Muscle of arm (tissue), 12 donors: ENCODE measurements around the gene HTRA2. TPM values are rescaled to one million over a fixed set of nuclear protein-coding genes. Genes with fewer than 3 reads are reported as not detected.
"Not testable (repeated sequence)": the region's sequence is repeated elsewhere in the genome, so short reads cannot be mapped to it uniquely, and the experiment has no call there.

Source experiments
- DNase-seq: peaks from one replicate; pipeline ENCODE4 v3.0.0-alpha.2; 2013
- polyA plus RNA-seq, 12 donors: library from polyadenylated mRNA; unstranded; fragments of 120-200 nt; gene quantifications; one replicate each; pipeline ENCODE4 v1.2.1, GENCODE V29; 2013; ENCODE audit not compliant: insufficient read length in 12 of 12

Gene HTRA2
- polyA plus RNA-seq, 12 donors = 20.1 to 30.4 (median 27.9) TPM; not detected in 1

DNA sequence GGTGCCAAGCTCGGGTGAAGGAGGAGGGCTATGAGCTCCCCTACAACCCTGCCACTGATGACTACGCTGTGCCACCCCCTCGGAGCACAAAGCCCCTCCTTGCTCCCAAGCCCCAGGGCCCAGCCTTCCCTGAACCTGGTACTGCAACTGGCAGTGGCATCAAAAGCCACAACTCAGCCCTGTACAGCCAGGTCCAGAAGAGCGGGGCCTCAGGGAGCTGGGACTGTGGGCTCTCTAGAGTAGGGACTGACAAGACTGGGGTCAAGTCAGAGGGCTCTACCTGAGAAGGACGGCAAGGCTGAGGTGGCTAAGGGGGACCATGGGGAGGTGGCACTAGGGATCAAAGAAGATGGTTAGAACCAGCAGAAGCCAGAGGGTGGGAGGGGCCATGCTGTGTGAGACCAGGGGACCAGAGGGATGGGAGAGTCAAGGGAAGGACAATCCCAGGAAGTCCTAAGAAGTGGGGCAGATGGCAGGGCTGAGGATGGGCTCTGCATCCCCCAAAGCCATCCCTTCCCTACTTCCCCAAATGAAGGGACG, 27.2 kb downstream of the HTRA2 start:
- DNase-seq = no peak

DNA sequence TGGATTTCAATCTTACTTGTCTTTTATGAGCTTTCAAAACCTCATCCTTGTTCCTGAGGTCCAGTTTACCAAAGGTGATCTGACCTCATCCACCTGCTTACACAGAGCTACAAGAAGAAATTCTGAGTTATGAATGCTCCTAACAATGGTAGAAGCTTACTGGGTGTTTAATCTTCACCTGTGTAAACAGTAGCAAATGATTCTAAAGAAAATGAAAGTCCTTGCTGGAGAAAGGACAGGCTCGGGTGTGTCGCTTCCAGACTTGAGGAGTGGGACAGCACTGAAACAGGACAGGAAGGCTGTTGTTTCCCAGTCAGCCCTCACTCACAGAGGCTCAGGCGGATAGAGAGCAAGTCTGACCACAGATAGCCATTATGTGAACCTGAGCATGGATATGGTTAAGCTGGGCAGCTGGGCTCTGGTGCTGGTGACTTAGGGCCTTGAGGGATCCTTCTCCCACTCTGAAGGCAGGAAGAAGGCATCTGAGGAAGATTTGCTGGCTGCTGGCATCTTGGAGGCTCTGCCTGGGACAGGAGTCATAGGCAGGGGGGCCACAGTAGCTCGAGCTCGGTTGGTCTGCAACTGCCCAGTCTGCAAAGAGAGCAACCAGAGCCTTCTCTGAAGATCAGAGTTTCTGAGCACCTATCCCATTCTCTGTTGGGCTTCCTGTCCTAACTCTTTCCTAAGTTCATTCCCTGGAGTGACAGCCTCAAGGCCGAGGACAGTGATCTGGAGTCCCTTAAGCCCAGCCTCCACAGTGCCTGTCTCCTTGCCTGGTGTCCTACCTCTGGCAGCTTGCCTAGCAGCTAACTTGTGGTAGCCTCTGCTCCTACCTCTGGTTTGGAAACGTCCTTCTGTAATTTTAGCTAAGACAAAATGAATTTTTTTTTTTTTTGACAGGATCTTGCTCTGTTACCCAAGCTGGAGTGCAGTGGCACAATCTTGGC, 28.8 kb downstream of the HTRA2 start:
- DNase-seq = no peak

DNA sequence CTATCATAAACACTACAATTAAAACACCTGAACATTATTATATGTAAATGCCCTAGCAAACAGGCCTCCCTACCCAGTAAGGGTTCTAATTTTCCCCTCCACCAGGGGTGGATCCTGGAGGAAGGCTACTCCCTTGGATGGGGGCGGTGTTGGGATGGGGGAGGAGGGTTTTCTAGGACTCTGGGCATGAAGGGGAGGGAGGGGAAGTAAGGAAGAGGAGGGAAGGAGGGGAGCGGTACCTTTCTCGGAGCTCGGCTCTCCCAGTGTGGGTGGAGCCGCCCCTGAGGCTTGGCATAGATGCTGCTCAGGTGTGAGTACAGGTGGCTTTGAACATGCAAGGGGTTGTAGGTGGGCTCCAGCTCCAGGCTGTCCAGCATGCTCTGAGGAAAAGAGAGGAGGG, 30.2 kb downstream of the HTRA2 start:
- DNase-seq = no peak

DNA sequence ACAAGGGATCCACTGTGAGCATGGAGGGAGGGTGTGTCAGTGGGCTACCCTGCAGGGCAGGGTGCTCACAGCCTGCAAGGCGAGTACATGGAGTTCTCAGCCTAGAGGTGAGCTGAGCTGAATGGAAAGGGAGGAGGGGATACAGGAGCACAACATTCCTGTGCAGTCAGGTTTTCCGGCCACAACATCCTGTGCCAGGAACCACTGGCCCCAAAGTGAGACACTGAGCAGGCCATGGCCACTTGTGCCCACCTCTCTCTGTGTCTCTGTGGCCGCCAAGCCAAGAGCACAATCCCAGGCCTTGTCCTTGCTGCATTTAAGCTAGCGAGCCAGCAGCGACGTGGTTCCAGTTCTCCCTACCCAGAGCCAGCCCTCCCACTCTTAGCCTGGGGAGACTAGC, 30.9 kb downstream of the HTRA2 start:
- DNase-seq = no peak

DNA sequence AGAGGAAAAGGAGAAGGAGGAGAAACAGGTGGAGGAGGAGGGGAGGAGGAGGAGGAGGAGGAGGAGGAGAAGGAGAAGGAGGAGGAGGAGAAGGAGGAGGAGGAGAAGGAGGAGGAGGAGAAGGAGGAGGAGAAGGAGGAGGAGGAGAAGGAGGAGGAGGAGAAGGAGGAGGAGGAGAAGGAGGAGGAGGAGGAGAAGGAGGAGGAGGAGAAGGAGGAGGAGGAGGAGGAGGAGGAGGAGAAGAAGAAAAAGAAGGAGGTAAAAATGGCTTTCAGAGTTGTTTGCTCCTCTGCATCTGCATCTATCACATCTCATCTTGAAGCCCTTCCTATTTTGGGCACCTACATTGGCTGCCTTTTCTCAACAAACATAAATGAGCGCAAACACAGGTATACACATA, 31.3 kb downstream of the HTRA2 start:
- not testable (repeated sequence) for DNase-seq

DNA sequence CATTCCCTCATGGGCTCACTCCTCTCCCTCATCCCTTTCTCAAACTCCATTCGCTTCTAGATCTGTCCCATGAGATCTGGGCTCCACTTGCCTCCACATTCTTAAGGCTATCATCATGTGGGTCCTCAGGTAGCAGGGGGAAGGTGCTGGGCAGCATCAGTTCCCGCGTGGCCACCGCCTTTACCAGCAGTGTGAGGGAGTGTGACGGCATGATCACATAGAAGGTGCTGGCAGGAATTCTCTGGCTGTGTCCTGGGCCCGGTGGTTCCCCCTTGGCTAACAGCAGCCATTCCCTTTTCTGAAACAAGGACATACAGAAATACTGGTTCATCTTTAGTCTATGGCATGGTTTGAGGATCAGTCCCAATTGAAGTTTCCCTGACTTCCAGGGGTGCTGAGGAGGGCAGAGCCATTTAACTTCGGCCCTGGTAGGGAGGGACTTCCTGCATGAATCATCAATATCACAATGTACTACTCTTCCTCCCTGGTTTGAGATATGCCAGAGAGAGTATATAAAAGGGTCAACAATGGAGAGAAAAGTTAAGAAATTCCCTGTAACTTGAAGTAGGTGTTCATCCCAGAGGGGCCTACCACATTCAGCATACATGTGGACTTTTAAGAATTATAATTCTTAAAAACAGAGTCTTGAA, 32.5 kb downstream of the HTRA2 start:
- DNase-seq = no peak

DNA sequence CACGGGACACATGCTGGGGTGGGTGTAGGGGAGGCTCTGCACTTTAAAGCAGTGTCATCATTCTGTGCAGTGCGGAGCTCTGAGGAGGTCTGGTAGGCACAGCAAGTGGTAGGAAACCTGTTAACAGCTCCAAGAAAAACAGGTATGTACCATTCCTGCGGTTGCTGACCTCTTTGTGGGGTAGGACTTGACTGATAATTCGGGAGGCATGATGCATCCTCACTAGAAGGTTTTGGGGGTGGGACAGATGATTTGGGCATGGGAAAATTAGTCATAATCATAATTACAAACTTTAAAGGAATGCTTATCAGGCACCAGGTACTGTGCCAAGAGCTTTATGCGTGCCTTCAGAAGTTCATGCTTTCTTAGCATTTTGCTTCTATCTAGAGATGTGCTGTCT, 34.5 kb downstream of the HTRA2 start:
- DNase-seq = no peak

DNA sequence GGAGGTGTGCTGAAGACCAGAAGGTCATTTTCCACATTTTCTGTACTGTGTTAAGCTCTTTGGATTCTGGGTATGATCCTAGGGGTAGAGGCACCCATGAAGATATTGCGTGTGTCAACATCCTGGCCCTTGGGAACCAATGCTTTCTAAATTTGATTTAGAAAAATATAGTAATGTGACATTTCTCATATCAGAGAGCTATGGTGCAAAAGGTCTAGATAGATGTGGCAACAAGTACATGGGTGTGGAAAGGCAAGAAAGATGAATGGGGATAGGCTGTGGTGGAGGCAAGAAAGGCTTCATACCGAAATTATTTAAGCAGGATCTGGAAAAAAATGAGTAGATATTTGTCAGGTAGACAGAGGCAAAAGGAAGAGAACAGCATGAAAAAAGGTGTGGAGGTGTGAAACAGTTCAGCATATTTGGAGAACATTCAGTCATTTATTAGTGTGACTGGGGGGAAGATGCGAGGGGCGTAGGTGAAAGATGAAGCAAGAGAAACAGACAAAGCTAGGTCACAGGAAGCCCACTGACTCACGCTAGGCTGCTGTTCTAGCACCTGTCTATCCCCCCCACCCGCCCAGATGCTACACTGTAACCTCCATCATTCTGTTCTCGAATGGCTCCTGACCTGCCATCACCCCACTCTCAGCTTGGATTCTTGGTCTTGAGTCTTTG, 36.5 kb downstream of the HTRA2 start:
- no peak for DNase-seq

DNA sequence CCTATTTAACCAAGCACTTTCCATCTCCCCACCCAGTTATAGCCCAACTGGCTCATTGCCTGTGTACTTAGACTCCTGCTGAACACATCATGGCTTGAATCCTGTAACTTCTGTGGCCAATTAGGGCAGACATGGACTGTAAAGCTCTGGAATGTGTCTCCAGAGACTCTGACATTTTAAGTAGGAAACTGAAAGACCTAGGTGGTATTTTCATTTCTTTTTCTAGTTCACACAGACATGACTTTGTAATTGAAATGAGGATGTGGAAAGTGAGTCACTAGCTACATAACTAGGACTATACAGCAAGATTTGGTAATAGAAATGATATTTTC, 37.0 kb downstream of the HTRA2 start:
- DNase-seq = no peak

DNA sequence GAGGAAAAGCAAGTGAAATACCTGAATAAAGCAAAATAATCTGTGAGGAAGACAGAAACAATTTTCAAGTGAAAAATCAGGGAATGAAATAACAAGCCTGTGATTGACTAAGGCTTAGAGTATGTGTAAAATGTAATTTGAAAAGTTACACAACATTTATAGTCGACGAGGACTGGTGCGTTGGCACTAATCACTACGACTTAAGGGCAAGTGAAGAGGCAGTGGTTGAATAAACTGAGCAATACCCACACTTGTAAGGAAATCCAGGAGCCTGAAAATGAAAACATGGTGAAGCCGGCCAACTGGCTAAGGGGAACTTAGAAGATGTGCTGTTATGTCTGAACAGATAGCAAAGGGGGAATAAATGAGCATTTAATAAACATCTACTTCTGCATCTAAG, 38.1 kb downstream of the HTRA2 start:
- no peak for DNase-seq

DNA sequence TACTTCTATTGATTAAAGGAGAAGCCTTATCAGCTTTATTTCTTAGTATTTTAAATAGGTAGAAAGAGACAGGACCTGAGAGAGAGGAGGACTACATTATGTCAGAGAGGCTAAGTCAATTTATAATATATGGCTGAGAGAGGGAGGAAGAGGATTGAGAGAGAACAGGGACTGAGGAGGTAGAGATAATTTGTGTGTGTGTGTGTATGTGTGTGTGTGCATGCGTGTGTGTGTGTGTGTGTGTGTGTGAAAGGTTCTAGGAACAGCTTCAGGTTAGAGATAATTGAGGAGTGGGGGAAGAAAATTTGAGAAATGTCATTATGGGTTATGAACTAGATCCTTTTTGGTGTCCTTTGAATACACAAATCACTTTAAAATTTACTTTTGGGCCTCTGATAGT, 40.0 kb downstream of the HTRA2 start:
- DNase-seq = no peak

DNA sequence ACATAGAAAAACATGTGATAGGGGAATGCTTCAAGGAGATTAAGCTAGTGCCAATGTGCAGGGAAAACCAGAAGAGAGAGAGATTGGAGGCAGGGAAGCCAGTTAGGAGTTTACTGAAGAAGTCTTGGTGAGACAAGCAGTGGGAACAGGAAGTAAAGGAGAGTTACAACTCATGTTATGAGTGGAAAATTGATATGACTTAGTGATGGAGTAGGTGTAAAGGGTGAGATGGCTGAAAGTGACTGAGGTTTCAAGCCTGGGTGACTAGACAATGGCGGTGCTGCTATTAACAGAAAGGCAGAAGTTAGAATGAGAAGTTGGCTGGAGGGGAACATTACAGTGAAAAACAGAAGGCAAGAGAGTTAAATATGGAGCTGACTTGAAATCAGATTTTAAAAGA, 41.3 kb downstream of the HTRA2 start:
- DNase-seq = no peak

DNA sequence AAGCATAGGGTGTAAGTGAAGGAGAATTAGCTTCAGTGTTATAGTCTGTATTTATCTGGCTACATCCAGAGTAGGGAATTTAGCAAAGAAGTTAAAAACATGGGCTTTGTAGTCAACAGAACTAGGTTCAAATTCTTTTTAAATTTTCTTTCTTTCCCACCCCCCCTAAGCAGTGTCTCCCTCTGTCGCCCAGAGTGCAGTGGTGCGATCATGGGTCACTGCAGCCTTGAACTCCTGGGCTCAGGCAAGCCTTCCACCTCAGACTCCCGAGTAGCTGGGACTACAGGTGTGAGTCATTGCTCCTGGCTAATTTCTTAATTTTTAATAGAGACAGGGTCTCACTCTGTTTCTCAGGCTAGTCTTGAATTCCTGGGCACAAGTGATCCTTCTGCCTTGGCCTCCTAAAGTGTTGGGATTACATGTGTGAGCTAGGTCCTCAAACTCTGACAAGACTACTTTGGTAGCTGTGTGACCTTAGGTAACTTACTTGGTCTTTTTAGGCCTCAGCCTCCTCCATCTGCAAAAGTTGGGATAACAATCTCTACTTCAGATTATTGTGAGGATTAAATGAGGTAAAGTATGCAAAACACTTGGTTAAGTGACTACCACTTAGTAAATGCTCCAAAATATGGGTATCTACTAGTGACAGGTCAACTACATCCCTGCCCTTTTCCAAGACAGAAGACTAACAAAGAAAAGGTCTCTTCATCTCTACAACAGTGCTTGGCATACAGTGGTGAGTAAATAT, 42.6 kb downstream of the HTRA2 start:
- DNase-seq = no peak

DNA sequence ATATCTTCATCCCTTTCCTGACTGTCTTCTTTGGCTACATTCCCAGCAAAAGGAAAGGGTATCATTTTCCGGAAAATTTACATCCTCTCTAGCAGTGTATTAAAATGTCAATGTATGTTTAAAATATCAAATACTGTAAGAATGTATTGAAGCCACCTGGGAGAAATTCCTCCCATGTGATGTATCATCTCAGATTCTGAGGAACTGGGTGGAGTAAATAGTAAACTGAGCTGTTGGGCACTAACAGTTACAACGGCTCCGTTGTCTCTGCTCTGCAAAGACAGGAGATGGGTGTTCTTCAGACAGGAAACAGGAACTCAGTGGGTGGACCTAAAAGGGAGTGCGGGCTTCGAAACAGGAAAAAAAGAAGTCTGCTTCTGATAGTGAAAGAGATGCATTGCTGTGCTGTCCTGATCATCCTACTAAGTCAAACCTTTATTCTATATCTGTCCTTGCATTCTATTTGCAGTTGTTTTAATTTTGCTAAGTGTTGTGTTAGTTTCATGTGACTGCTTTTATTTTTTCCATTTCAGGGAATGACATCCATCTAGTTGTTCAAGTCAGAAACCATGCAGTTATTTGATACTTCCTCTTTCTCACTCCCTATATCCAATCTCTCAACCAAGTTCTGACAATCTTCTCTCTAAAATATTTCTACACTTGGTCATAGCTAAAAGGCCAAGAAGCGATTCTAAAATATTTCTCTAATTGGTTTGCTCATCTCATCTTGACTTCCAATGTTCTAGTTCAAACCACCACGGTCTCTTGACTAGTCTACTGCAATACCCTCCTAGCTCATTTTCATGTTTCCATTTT, 44.2 kb downstream of the HTRA2 start:
- no peak for DNase-seq

DNA sequence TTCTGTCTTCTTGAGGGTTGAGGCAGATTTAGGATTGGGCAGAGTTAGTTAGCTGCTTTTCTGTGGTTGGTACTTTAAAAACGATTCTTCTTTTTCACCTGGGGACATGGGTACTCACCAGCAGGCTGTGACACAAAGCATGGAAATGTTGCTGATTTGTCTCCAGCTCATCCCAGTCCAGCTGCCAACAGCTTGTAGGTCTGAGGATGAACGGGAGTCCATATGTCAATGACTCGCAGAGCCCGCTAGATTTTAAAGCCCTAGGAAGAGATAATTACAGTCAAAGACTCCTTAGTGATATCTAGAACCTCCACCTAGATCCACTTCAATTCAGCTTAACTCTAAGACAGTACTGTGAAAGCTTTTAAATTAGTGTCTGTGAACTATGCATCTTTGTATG, 45.6 kb downstream of the HTRA2 start:
- no peak for DNase-seq

DNA sequence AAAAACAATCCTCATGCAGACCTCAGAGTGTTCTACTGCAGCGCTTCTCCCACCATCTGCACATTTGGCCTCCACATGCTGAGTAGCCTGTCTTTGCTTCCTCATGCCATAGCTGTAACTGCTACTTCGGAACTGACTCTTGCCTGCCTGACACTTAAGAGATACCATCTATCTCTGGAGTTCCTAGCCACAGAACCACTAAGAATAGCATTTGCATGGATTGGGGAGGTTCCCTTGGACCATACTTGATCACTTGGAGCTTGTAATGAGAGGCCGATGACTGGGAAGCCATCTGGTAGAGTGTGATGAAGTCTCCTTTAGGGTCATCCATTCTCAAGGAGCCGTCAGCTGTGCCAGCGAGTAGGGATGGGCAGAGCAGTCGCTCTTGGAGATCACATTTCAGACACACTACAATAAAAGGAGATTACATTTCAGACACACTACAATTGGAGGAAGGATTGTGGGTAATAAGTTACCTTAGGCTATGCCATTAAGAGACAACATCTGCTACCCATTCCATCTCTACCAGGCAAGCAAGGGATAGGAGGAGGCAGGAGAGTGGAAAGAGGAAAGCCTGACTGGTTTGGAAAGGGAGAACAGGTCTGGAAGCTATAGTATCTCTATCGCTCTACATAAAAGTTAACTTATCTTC, 46.6 kb downstream of the HTRA2 start:
- no peak for DNase-seq

DNA sequence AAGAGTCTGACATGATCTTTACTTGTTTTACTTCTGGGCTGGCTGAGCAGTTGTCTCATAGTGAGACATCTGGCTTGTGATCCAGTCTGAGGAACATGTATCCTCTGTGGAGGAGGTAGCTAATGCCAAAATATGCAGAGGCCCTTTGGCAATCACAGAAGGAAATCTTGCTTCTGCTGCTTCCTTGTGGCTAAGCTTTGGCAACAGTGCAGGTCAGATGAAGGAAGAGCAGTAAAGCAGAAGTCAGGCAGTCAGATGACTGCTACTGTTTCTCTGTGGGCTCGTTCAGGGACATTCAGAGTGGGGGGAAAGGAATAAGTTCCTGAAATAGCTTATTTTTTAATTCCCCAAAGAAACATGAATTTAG, 47.1 kb downstream of the HTRA2 start:
- peak; percentile 52 for DNase-seq

DNA sequence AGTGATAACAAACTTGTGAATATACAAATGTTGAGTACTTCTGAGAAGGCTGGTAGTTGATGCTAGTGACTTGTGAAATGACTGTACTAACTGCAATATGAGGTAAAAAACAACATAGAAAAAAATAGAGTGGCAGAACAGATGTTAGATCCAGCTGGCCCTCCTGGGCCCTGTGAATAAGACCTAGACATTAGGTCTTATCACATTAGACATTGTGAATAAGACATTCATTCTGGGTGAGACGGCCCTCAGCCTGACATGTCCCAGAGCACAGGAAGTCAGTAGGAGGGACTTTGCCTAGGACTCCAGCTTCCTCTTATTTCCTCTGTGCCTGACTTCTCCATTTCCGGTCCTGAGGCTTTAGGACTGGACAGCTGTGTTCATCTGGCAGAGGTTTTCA, 47.7 kb downstream of the HTRA2 start:
- DNase-seq = no peak

DNA sequence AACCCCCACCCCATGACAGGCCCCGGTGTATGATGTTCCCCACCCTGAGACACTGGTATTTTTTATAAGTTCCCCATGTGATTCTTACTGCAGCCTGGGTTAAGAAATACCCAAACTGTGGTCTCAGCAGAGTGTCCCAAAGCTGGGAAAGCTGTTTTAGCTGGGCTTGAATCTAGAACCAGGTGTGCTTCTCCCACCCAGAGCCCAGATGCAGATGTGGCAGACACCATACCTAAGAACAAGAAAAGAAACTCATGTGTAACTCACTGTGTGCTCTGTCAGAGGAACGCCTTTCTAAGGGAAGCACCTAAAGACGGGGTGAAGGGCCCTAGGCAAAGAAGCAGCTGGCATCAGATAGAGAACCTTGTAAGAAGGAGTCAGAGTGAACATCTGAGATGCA, 48.7 kb downstream of the HTRA2 start:
- no peak for DNase-seq

DNA sequence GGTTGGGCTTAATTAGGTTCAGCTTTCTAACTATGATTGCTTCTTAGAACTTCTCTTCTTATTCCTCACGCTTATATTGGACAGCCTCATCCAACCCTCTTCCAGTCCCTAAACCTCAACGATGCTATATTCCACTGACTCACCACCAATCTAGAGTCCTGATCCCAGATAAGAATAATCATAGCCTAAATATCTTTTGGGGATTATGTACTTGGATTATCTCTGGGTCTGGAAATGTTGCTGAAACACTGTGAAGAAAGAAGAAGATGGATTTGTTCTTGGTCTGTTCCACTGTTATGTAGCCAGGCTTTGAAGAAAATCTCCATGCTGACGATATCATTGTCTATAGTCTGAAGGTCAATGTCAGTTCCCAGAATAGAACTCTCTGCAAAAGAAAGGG, 51.7 kb downstream of the HTRA2 start:
- DNase-seq = no peak

DNA sequence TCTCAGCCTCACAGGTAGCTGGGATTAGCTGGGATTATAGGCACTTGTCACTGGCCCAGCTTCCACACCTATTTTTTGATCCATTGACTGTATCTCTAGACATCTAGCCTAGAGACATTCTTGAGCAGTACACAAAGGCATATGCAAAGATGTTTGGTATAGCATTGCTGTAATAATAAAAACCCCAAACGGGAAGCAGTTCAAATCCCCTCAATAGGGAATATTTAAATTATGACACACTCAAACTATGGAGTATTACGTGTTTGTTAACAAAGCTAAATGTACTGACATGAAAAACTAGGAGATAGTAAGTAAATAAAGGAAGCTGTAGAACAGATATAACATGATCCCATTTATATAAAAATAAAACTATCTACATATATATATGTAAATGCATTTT, 52.5 kb downstream of the HTRA2 start:
- DNase-seq = no peak
